KOPT-K1 (cell line): ENCODE results near the gene ZFAND5.

ENCODE experiments used
- H3K27ac ChIP-seq: fragments of 200-600 bp; sonication (generic); 2 replicates; pipeline ENCODE4 v1.5.1; 2016; ENCODE audit warnings: antibody characterized with exemption, mild to moderate bottlenecking, low read depth, low read length; ENCODE audit not compliant: poor library complexity, severe bottlenecking
- H3K36me3 ChIP-seq: fragments of 200-600 bp; sonication (generic); 2 replicates; pipeline ENCODE4 v1.5.1; 2017; ENCODE audit warnings: antibody characterized with exemption, mild to moderate bottlenecking, low read length, moderate library complexity; ENCODE audit not compliant: insufficient read depth
- H3K9me3 ChIP-seq: fragments of 200-600 bp; sonication (generic); 2 replicates; pipeline ENCODE4 v1.5.1; 2017; ENCODE audit warnings: antibody characterized with exemption, low read length, mild to moderate bottlenecking; ENCODE audit not compliant: insufficient read depth, poor library complexity, severe bottlenecking

The ZFAND5 gene

GRCh38 chr9:72351538-72352453 is 13.2 kb downstream of the ZFAND5 start:
- H3K9me3 ChIP-seq = no peaks in the 10 kb centered on the region
- peaks cover 52% of the 10 kb centered on the region for H3K36me3 ChIP-seq
- H3K27ac ChIP-seq = no peak overlapping the region

- no peaks in the 10 kb centered on the region for H3K9me3 ChIP-seq
- H3K27ac ChIP-seq = no peak overlapping the region
Observed at GRCh38 chr9:72349911-72350310, 15.1 kb downstream of the ZFAND5 start.

GRCh38 chr9:72349240-72349639 is 15.8 kb downstream of the ZFAND5 start:
- Histone ChIP-seq H3K27ac (no peak overlapping the region), H3K36me3 (peaks cover 27% of the 10 kb centered on the region), H3K9me3 (no peaks in the 10 kb centered on the region)

More at GRCh38 chr9:72349911-72350310, 15.1 kb downstream of the ZFAND5 start:
- peaks cover 33% of the 10 kb centered on the region for H3K36me3 ChIP-seq

- Histone ChIP-seq H3K36me3 (no peaks in the 10 kb centered on the region), H3K9me3 (no peaks in the 10 kb centered on the region), H3K27ac (no peak overlapping the region)
Observed at GRCh38 chr9:72346333-72346732, 18.7 kb downstream of the ZFAND5 start.

GRCh38 chr9:72338631-72339030 is 26.4 kb downstream of the ZFAND5 start:
- Histone ChIP-seq H3K9me3 (no peaks in the 10 kb centered on the region), H3K27ac (no peak overlapping the region), H3K36me3 (no peaks in the 10 kb centered on the region)

GRCh38 chr9:72337286-72337685 is 27.7 kb downstream of the ZFAND5 start:
- Histone ChIP-seq H3K36me3 (no peaks in the 10 kb centered on the region), H3K9me3 (no peaks in the 10 kb centered on the region), H3K27ac (no peak overlapping the region)

GRCh38 chr9:72334658-72335337 is 30.2 kb downstream of the ZFAND5 start:
- H3K9me3 ChIP-seq = no peaks in the 10 kb centered on the region
- H3K36me3 ChIP-seq = no peaks in the 10 kb centered on the region
- no peak overlapping the region for H3K27ac ChIP-seq

GRCh38 chr9:72333709-72334108 is 31.3 kb downstream of the ZFAND5 start:
- Histone ChIP-seq H3K27ac (no peak overlapping the region), H3K36me3 (no peaks in the 10 kb centered on the region), H3K9me3 (no peaks in the 10 kb centered on the region)

- no peaks in the 10 kb centered on the region for H3K9me3 ChIP-seq
- H3K36me3 ChIP-seq = no peaks in the 10 kb centered on the region
- no peak overlapping the region for H3K27ac ChIP-seq
Observed at GRCh38 chr9:72333197-72333596, 31.8 kb downstream of the ZFAND5 start.

GRCh38 chr9:72332351-72332750 is 32.7 kb downstream of the ZFAND5 start:
- Histone ChIP-seq H3K36me3 (no peaks in the 10 kb centered on the region), H3K27ac (no peak overlapping the region), H3K9me3 (no peaks in the 10 kb centered on the region)

GRCh38 chr9:72327631-72328030 is 37.4 kb downstream of the ZFAND5 start:
- Histone ChIP-seq H3K36me3 (no peaks in the 10 kb centered on the region), H3K9me3 (no peaks in the 10 kb centered on the region)

GRCh38 chr9:72326641-72327040 is 38.4 kb downstream of the ZFAND5 start:
- H3K36me3 ChIP-seq = no peaks in the 10 kb centered on the region
- no peak overlapping the region for H3K27ac ChIP-seq
- H3K9me3 ChIP-seq = no peaks in the 10 kb centered on the region

More at GRCh38 chr9:72327631-72328030, 37.4 kb downstream of the ZFAND5 start:
- no peak overlapping the region for H3K27ac ChIP-seq

GRCh38 chr9:72324974-72325373 is 40.0 kb downstream of the ZFAND5 start:
- H3K27ac ChIP-seq = no peak overlapping the region
- H3K9me3 ChIP-seq = no peaks in the 10 kb centered on the region

GRCh38 chr9:72322678-72323077 is 42.3 kb downstream of the ZFAND5 start:
- H3K9me3 ChIP-seq = no peaks in the 10 kb centered on the region
- H3K36me3 ChIP-seq = no peaks in the 10 kb centered on the region
- no peak overlapping the region for H3K27ac ChIP-seq

More at GRCh38 chr9:72324974-72325373, 40.0 kb downstream of the ZFAND5 start:
- no peaks in the 10 kb centered on the region for H3K36me3 ChIP-seq

- no peak overlapping the region for H3K27ac ChIP-seq
- no peaks in the 10 kb centered on the region for H3K36me3 ChIP-seq
- H3K9me3 ChIP-seq = no peaks in the 10 kb centered on the region
Observed at GRCh38 chr9:72322259-72322658, 42.7 kb downstream of the ZFAND5 start.
